Activated gamma-delta T cell treated with anti-CD3 and anti-CD28 coated beads, Interleukin-2, amount 50 U/mL, for 16 hours (primary cell): ENCODE results near the gene HSP90AA1.

Source experiments
- DNase-seq: peaks from one replicate; pipeline ENCODE4 v3.0.0-alpha.2; 2020; ENCODE audit warnings: low read depth

The HSP90AA1 gene

DNA sequence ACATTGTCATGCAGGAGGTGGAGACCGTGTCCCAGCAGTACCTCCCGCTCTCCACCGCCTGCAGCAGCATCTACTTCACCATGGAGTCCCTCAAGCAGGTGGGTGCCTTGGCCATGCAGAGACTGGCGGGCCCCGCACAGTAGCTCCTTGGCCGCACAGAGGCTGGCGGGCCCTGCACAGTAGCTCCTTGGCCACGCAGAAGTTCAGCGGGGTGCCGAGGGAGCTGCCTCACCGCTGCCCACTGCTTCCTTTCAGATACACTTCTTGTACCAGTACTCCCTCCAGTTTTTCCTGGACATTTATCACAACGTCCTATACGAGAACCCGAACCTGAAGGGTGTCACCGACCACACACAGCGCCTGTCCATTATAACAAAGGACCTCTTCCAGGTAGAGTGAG, 47.7 kb downstream of the HSP90AA1 start:
- no peak for DNase-seq

DNA sequence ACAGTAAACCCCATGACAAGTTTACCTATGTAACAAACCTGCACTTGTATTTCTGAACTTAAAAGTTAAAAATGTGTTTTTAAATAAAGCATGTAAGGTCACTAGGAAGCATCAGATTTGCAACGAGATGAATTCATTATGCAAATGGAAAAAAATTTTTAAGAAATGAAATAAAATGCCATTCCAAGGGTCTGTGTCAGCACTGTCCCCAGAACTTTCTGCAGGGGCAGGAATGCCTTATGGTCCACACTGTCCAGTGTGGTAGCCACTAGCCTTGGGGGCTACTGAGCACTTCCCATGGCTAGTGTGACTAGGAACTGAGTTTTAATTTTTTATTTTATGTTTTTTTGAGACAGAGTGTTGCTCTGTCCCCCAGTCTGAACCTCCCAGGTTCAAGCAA, 49.2 kb downstream of the HSP90AA1 start:
- no peak for DNase-seq

DNA sequence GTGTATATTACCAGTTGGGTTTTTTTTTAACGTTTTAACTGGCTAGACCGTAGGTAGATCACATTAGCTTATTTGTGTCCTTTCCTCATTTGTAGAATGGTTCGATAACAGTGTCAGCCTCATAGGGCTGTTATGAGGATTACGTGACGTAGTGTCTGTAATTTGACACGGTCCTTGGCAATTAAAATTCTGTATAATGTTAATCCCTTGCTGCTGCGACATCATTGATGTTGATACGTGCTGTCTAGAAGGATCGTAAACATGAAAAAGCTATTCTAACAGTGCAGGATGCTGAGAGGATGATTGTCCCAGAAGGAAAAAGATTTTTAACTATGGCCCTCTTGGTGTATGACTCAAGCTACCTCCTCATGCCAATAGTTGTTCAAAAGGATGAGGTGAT, 50.9 kb downstream of the HSP90AA1 start:
- no peak for DNase-seq

DNA sequence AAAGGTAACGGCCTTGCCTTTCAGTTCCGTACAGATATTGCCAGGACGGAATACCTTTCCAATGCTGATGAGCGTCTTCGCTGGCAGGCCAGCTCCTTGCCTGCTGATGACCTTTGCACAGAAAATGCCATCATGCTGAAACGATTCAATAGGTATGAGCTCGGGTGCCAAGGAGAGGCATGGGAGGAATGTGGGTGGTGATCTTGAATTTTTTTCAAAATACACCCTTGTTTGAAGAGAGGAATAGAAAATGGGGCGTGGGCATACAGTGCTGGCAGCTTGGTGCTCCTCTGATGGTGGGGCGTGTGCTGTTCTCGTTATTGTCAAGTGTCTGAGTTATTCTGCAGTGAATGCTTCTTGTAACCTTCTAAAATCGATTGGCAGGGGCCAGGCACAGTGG, 52.5 kb downstream of the HSP90AA1 start:
- no peak for DNase-seq

DNA sequence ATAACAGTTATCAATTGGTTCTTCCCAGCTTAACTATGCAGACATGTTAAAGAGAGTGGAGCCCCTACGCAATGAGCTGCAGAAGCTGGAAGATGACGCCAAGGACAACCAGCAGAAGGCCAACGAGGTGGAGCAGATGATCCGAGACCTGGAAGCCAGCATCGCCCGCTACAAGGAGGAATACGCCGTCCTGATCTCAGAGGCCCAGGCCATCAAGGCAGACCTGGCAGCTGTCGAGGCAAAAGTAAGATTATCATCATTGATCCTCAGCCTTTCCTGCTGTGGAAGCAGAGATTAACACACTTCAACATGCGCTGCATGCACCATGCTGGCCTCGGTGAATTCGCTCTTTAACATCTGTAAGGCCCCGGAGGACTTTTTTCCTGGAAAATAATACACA, 53.6 kb downstream of the HSP90AA1 start:
- no peak for DNase-seq
